DND-41 (cell line): ENCODE results near the gene CHM.

Source experiments
- CTCF ChIP-seq: IDR thresholded peaks from 2 replicates; pipeline ENCODE4 v1.5.1; 2012; ENCODE audit warnings: borderline replicate concordance, low read length, moderate library complexity, mild to moderate bottlenecking; ENCODE audit not compliant: poor library complexity, severe bottlenecking; ENCODE audit errors: extremely low read depth
- EZH2 ChIP-seq: IDR thresholded peaks from 3 replicates; pipeline ENCODE4 v1.6.1; 2012; ENCODE audit warnings: borderline replicate concordance, low read depth, mild to moderate bottlenecking, moderate library complexity, low read length, inconsistent platforms; ENCODE audit not compliant: severe bottlenecking

GRCh38 chrX:85828771-85829170, 218.6 kb downstream of the CHM start:
- no peak for TF ChIP-seq CTCF
- no peak for TF ChIP-seq EZH2
